Inflammatory macrophage treated with lipopolysaccharide for 1 hour (primary cell): ENCODE measurements around the gene SPOCK2.

Experiments
- DNase-seq, 2 donors: peaks; one replicate each; pipeline ENCODE4 v3.0.0-alpha.2; 2020 to 2022

The SPOCK2 gene

GRCh38 chr10:72026278-72027111 is 61.9 kb downstream of the SPOCK2 start:
- DNase-seq = no peak

- DNase-seq = no peak
Measured at GRCh38 chr10:72025832-72026231, 62.5 kb downstream of the SPOCK2 start.

GRCh38 chr10:72025400-72025799 is 63.0 kb downstream of the SPOCK2 start:
- no peak for DNase-seq

GRCh38 chr10:72024596-72024995 is 63.8 kb downstream of the SPOCK2 start:
- DNase-seq = no peak

- DNase-seq = no peak
Measured at GRCh38 chr10:72022228-72022627, 66.1 kb downstream of the SPOCK2 start.

GRCh38 chr10:72020914-72021809 is 67.2 kb downstream of the SPOCK2 start:
- DNase-seq = peak in 1 of 2 donors; percentile 12

- no peak for DNase-seq
Measured at GRCh38 chr10:72019085-72019876, 69.1 kb downstream of the SPOCK2 start.

- no peak for DNase-seq
Measured at GRCh38 chr10:72016608-72017300, 71.6 kb downstream of the SPOCK2 start.

GRCh38 chr10:72015841-72016240 is 72.5 kb downstream of the SPOCK2 start:
- DNase-seq = no peak

- DNase-seq = no peak
Measured at GRCh38 chr10:72014785-72015480, 73.4 kb downstream of the SPOCK2 start.

GRCh38 chr10:72014197-72014596 is 74.2 kb downstream of the SPOCK2 start:
- no peak for DNase-seq

- no peak for DNase-seq
Measured at GRCh38 chr10:72013202-72013945, 75.0 kb downstream of the SPOCK2 start.

GRCh38 chr10:72012796-72013195 is 75.6 kb downstream of the SPOCK2 start:
- no peak for DNase-seq

GRCh38 chr10:72011976-72012512 is 76.3 kb downstream of the SPOCK2 start:
- DNase-seq = no peak

GRCh38 chr10:72011468-72011867 is 76.9 kb downstream of the SPOCK2 start:
- DNase-seq = no peak

GRCh38 chr10:72011016-72011415 is 77.3 kb downstream of the SPOCK2 start:
- no peak for DNase-seq

GRCh38 chr10:72010234-72010973 is 77.9 kb downstream of the SPOCK2 start:
- DNase-seq = no peak

- DNase-seq = peak in 1 of 2 donors; percentile 12
Measured at GRCh38 chr10:72009425-72010081, 78.8 kb downstream of the SPOCK2 start.

- no peak for DNase-seq
Measured at GRCh38 chr10:72009051-72009424, 79.3 kb downstream of the SPOCK2 start.
